NB4 (cell line): ENCODE measurements around the gene FGF12.

ENCODE experiments used
- MAX ChIP-seq: IDR thresholded peaks from 2 replicates; pipeline ENCODE4 v1.6.1; 2011; ENCODE audit warnings: low read depth, low read length
- MYC ChIP-seq: IDR thresholded peaks from 2 replicates; pipeline ENCODE4 v1.6.1; 2011; ENCODE audit warnings: low read depth, low read length
- POLR2A ChIP-seq: IDR thresholded peaks from 2 replicates; pipeline ENCODE4 v1.6.1; 2011; ENCODE audit warnings: mild to moderate bottlenecking; ENCODE audit not compliant: insufficient read length; ENCODE audit errors: extremely low read depth
- TF ChIP-seq, protein P1 (sequence below): IDR thresholded peaks from one replicate; pipeline ENCODE4 v1.5.1; 2012; ENCODE audit warnings: low read depth, low read length

DNA sequence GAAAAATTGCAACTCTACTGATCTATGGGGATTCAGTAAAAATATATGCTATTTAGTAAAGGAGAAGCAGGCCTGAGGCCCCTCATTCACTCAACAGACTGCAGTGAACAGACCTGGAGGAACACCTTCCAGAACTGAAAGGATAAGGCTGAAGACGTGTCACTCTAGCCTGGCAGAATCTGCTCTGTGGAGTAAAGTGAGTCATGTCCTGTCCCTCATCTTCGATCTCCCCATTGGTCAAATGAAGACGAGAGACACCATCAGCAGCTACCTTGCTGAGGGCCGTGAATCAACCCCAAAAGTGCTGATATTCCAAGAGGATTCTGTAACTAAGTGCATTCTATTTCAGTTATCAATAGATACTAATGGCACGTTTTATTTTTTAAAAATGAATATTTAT lies 359.7 kb downstream of the FGF12 start:
- TF ChIP-seq, protein P1, sequence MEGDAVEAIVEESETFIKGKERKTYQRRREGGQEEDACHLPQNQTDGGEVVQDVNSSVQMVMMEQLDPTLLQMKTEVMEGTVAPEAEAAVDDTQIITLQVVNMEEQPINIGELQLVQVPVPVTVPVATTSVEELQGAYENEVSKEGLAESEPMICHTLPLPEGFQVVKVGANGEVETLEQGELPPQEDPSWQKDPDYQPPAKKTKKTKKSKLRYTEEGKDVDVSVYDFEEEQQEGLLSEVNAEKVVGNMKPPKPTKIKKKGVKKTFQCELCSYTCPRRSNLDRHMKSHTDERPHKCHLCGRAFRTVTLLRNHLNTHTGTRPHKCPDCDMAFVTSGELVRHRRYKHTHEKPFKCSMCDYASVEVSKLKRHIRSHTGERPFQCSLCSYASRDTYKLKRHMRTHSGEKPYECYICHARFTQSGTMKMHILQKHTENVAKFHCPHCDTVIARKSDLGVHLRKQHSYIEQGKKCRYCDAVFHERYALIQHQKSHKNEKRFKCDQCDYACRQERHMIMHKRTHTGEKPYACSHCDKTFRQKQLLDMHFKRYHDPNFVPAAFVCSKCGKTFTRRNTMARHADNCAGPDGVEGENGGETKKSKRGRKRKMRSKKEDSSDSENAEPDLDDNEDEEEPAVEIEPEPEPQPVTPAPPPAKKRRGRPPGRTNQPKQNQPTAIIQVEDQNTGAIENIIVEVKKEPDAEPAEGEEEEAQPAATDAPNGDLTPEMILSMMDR = no peak
- TF ChIP-seq POLR2A (no peak), MAX (no peak), MYC (no peak)
